Progenitor cell of endocrine pancreas (in vitro differentiated cells): ENCODE data around the gene SLC2A6. TPM values are rescaled to one million over a fixed set of nuclear protein-coding genes. Genes with fewer than 3 reads are reported as not detected.

Experiments used
- DNase-seq: peaks from one replicate; pipeline ENCODE4 v3.0.0; 2021; ENCODE audit warnings: low spot score; ENCODE audit not compliant: unreplicated experiment
- H3K27ac Mint-ChIP-seq: 2 replicates; pipeline ENCODE4 v1.8.0; 2021; ENCODE audit warnings: mild to moderate bottlenecking, moderate library complexity, mixed read lengths
- H3K27me3 Mint-ChIP-seq: 2 replicates; pipeline ENCODE4 v1.8.0; 2021; ENCODE audit warnings: mixed read lengths
- H3K36me3 Mint-ChIP-seq: 2 replicates; pipeline ENCODE4 v1.8.0; 2022; ENCODE audit warnings: mixed read lengths; ENCODE audit not compliant: insufficient read depth
- H3K4me1 Mint-ChIP-seq: 2 replicates; pipeline ENCODE4 v1.8.0; 2021; ENCODE audit warnings: low read depth, mixed read lengths
- H3K4me3 Mint-ChIP-seq: 2 replicates; pipeline ENCODE4 v1.8.0; 2021; ENCODE audit warnings: low read depth, mild to moderate bottlenecking, moderate library complexity, mixed read lengths
- H3K9me3 Mint-ChIP-seq: 2 replicates; pipeline ENCODE4 v1.8.0; 2021; ENCODE audit warnings: low read depth, mixed read lengths
- CTCF ChIP-seq: fragments of 200-600 bp; sonication (generic); IDR thresholded peaks from one replicate; pipeline ENCODE4 v1.5.0; 2021; ENCODE audit warnings: antibody characterized with exemption, mild to moderate bottlenecking; ENCODE audit not compliant: unreplicated experiment
- total RNA-seq: library from RNA; stranded (reverse); gene quantifications from 2 replicates; pipeline ENCODE4 v1.2.1, GENCODE V29; 2021

SLC2A6 gene
- total RNA-seq, 1 donor from 2014 or later: 4.7 TPM

GRCh38 chr9:133514460-133515239 is 35.8 kb upstream of the SLC2A6 start:
- TF ChIP-seq CTCF: no peak
- Mint-ChIP-seq H3K4me3 (no peak overlapping the region), H3K27me3 (peaks cover 12% of the 10 kb centered on the region), H3K4me1 (peaks cover 3% of the 10 kb centered on the region), H3K9me3 (no peaks in the 10 kb centered on the region), H3K36me3 (no peaks in the 10 kb centered on the region), H3K27ac (no peak overlapping the region)
- DNase-seq: no peak

GRCh38 chr9:133513214-133514100 is 34.6 kb upstream of the SLC2A6 start:
- peaks cover 17% of the 10 kb centered on the region for H3K27me3 Mint-ChIP-seq
- no peaks in the 10 kb centered on the region for H3K36me3 Mint-ChIP-seq
- H3K27ac Mint-ChIP-seq: no peak overlapping the region
- TF ChIP-seq CTCF: no peak
- H3K4me1 Mint-ChIP-seq: peaks cover 8% of the 10 kb centered on the region
- no peak for DNase-seq
- H3K4me3 Mint-ChIP-seq: no peak overlapping the region
- no peaks in the 10 kb centered on the region for H3K9me3 Mint-ChIP-seq

GRCh38 chr9:133512253-133513213 is 33.6 kb upstream of the SLC2A6 start:
- Mint-ChIP-seq H3K9me3 (no peaks in the 10 kb centered on the region), H3K4me1 (peaks cover 8% of the 10 kb centered on the region), H3K36me3 (no peaks in the 10 kb centered on the region), H3K27me3 (peaks cover 13% of the 10 kb centered on the region), H3K27ac (no peak overlapping the region), H3K4me3 (no peak overlapping the region)
- DNase-seq: no peak
- TF ChIP-seq CTCF: no peak

GRCh38 chr9:133511607-133512006 is 32.7 kb upstream of the SLC2A6 start:
- no peaks in the 10 kb centered on the region for H3K9me3 Mint-ChIP-seq
- H3K27ac Mint-ChIP-seq: no peak overlapping the region
- H3K27me3 Mint-ChIP-seq: peaks cover 16% of the 10 kb centered on the region
- H3K36me3 Mint-ChIP-seq: no peaks in the 10 kb centered on the region
- H3K4me3 Mint-ChIP-seq: no peak overlapping the region
- no peak for TF ChIP-seq CTCF
- H3K4me1 Mint-ChIP-seq: peaks cover 8% of the 10 kb centered on the region
- no peak for DNase-seq
